Measurements from ENCODE around the gene OPN1MW3.
"Not testable (repeated sequence)": the region's sequence is repeated elsewhere in the genome, so short reads cannot be mapped to it uniquely, and the experiment has no call there.

Gene OPN1MW3

DNA sequence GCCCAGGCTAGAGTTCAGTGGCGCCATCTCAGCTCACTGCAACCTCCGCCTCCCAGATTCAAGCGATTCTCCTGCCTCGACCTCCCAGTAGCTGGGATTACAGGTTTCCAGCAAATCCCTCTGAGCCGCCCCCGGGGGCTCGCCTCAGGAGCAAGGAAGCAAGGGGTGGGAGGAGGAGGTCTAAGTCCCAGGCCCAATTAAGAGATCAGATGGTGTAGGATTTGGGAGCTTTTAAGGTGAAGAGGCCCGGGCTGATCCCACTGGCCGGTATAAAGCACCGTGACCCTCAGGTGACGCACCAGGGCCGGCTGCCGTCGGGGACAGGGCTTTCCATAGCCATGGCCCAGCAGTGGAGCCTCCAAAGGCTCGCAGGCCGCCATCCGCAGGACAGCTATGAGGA, at the start of gene OPN1MW3:
Gene OPN1MW3 (plus strand): TSS at position 301 of the 400 bp plus-strand sequence. CDS start 38 bp downstream, at position 339.
- DNase-seq: not testable (repeated sequence)

DNA sequence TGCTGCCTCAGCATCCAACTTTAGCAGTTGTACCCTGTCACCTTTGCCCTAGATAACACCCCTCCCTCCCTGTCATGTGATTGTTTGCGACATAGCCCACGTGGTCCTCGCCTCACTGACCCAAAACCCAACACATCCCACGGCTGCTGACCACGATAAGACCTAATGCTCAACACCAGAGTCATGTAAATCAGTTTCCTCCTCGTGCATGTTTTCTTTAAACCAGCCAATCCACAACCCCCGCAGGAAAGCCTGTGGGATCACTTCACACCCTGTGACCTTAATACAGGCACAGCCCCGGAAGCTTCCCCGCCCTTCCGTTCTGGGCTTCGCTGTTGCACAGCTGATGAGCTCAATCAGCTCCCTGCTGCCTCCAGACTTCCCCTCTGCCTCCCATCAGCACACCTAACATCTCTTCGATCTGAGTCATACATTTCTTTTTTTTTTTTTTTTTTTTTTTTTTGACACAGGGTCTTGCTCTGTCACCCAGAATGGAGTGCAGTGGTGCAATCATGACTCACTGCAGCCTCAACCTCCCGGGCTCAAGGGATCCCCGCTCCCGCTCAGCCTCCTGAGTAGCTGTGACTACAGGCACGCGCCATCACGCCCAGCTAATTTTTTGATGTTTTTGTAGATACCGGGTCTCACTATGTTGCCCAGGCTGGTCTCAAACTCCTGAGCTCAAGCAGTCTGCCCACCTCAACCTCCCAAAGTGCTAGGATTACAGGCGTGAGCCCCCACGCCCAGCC, 47.5 kb upstream of the OPN1MW3 start:
- not testable (repeated sequence) for DNase-seq

- DNase-seq: not testable (repeated sequence)
These were observed 46.3 kb upstream of the OPN1MW3 start for GRCh38 chrX:154211057-154211456.

DNA sequence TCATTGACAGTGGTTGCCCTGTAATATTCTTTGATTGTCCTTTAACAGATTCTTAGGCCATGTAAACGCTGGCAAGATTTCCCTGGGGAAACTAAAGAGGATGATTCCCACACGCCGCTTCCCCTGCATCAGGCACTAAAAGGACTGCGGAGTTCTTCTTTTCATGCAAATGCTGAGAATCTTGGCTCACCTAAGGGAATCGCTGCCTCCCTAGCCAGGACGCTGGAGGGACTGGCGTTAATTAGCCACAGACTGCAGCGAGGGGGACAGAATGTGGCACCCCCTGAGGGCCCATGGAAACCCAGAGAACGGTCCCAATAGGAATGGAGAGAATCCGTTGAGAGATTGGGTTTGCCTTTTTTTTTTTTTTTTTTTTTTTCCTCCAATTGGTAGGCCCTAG, 45.9 kb upstream of the OPN1MW3 start:
- DNase-seq: not testable (repeated sequence)

DNA sequence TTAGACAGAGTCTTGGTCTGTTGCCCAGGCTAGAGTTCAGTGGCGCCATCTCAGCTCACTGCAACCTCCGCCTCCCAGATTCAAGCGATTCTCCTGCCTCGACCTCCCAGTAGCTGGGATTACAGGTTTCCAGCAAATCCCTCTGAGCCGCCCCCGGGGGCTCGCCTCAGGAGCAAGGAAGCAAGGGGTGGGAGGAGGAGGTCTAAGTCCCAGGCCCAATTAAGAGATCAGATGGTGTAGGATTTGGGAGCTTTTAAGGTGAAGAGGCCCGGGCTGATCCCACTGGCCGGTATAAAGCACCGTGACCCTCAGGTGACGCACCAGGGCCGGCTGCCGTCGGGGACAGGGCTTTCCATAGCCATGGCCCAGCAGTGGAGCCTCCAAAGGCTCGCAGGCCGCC, 37.9 kb upstream of the OPN1MW3 start, which contains the start of gene OPN1MW2:
Gene OPN1MW2 (plus strand): TSS at position 301 of the 400 bp plus-strand sequence. CDS start 60 bp downstream, at position 361.
- not testable (repeated sequence) for DNase-seq

- not testable (repeated sequence) for DNase-seq
These were observed 32.1 kb upstream of the OPN1MW3 start for GRCh38 chrX:154225292-154225691.

DNA sequence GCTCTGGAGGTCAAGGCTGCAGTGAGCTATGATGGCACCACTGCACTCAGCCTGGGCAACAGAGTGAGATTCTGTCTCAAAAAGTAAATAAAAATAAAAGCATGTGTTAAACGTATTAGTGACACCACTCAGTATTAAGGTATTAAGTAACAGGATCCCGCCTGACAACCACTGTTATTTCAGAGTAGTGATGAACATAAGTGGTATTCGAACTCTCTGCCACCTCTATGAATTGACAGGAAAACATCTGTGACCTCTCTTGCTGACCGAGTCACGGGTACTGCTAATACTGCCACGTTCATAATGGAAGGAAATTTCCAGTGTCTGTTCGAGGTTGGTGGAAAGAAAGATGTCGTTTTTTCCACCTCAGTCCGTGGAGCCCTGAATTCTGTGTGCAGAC, 30.7 kb upstream of the OPN1MW3 start:
- not testable (repeated sequence) for DNase-seq

DNA sequence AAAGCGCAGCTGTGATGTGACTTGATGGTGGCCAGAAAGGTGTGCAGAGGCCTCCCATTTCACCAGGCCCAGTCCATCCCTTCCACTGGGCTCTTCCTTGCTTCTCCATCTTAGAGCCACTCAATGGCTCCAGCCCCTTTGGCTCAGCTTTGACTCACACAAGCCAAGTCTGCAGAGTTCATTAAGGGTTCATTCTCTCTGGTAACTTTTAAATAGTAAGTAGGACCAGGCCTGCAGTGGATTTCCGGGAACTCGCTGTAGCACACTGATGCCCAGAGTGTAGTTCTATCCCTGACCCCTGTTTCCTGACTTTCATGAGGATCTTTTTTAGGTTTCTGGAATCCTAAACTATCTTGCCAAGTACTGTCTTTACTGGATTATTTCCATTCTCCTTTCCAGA, 25.9 kb upstream of the OPN1MW3 start:
- not testable (repeated sequence) for DNase-seq

GRCh38 chrX:154233620-154234019, 23.8 kb upstream of the OPN1MW3 start:
- not testable (repeated sequence) for DNase-seq

- not testable (repeated sequence) for DNase-seq
These were observed 18.3 kb upstream of the OPN1MW3 start for GRCh38 chrX:154238939-154239559.

- DNase-seq: not testable (repeated sequence)
These were observed 17.3 kb upstream of the OPN1MW3 start for GRCh38 chrX:154239982-154240503.

DNA sequence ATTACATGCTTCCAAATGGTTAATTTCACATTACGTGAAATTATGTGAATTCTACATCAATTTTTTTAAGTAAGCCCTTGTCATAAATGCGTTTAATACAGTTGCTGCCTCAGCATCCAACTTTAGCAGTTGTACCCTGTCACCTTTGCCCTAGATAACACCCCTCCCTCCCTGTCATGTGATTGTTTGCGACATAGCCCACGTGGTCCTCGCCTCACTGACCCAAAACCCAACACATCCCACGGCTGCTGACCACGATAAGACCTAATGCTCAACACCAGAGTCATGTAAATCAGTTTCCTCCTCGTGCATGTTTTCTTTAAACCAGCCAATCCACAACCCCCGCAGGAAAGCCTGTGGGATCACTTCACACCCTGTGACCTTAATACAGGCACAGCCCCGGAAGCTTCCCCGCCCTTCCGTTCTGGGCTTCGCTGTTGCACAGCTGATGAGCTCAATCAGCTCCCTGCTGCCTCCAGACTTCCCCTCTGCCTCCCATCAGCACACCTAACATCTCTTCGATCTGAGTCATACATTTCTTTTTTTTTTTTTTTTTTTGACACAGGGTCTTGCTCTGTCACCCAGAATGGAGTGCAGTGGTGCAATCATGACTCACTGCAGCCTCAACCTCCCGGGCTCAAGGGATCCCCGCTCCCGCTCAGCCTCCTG, 9.9 kb upstream of the OPN1MW3 start:
- not testable (repeated sequence) for DNase-seq

GRCh38 chrX:154248076-154248475, 9.3 kb upstream of the OPN1MW3 start:
- DNase-seq: not testable (repeated sequence)

- not testable (repeated sequence) for DNase-seq
These were observed 1.3 kb downstream of the OPN1MW3 start for GRCh38 chrX:154258711-154259110.

- DNase-seq: not testable (repeated sequence)
These were observed 5.7 kb downstream of the OPN1MW3 start for GRCh38 chrX:154263072-154263471.

DNA sequence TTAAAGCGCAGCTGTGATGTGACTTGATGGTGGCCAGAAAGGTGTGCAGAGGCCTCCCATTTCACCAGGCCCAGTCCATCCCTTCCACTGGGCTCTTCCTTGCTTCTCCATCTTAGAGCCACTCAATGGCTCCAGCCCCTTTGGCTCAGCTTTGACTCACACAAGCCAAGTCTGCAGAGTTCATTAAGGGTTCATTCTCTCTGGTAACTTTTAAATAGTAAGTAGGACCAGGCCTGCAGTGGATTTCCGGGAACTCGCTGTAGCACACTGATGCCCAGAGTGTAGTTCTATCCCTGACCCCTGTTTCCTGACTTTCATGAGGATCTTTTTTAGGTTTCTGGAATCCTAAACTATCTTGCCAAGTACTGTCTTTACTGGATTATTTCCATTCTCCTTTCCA, 11.9 kb downstream of the OPN1MW3 start:
- not testable (repeated sequence) for DNase-seq

GRCh38 chrX:154284489-154285338, 27.3 kb downstream of the OPN1MW3 start:
- not testable (repeated sequence) for DNase-seq

GRCh38 chrX:154286406-154286805, 29.0 kb downstream of the OPN1MW3 start:
- DNase-seq: not testable (repeated sequence)

- DNase-seq: no peak
These were observed 37.6 kb downstream of the OPN1MW3 start, which contains the start of gene TEX28 for GRCh38 chrX:154294791-154295574. TEX28 (minus strand) TSS chrX:154295124; CDS start chrX:154292117, 3,007 bp downstream.

DNA sequence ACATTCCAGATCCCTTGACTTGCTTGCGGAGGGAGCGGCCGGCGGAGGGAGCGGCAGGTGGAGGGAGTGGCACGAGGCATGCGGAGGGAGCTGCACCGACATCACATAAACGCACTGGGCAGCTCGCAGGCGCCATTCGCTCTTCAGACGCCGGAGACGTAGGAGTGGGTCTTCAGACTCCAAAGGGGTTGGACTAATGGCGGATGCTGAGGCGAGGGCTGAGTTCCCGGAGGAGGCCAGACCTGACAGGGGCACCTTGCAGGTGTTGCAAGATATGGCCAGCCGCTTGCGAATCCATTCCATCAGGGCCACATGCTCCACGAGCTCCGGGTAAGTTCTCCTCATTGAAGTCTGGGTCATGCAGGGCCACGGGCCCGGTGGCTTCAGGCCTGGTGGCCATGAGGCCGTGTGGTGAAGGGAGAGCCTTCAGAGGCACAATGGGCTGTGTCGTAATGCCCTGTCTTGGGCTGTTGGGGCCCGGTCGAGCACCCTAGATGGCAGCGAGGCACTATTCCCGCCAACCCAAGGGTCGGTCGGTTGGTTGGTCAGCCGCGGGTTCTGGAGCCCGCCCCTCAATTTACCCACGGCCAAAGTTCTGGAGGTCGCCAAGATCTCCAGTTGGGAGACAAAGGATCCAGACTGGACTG, 38.4 kb downstream of the OPN1MW3 start, which contains the start of gene TKTL1:
Gene TKTL1 (plus strand): TSS at position 132 of the 647 bp plus-strand sequence. CDS start 65 bp downstream, at position 197.
- DNase-seq: no peak

All from activated T-cell treated with anti-CD3 and anti-CD28 coated beads for 4 hours (primary cell).